H1 (cell line): ENCODE data around the gene KRT17. TPM values are rescaled to one million over a fixed set of nuclear protein-coding genes. Genes with fewer than 3 reads are reported as not detected.

Source experiments
- CTCF ChIA-PET: fragments of 300-600 bp; sonication (Branson Sonifier 250); formaldehyde crosslinking; loops from one replicate; lab custom pipeline; 2021; ENCODE audit not compliant: partially characterized antibody; lab: Charles Lee
- POLR2A ChIA-PET: fragments of 300-600 bp; sonication (Branson Sonifier 250); formaldehyde crosslinking; loops from one replicate; lab custom pipeline; 2021; ENCODE audit warnings: inconsistent platforms; ENCODE audit not compliant: partially characterized antibody; lab: Charles Lee
- DNase-seq, 2 experiments: peaks; one replicate each; pipeline versions ENCODE4 v3.0.0 to v3.0.0-alpha.2; 2010 to 2022; ENCODE audit warnings: low spot score in 2 of 2, low read depth in 1 of 2, mixed read lengths in 1 of 2
- FAIRE-seq: peaks from 2 replicates; lab custom pipeline; 2011; peaks lifted over from hg19 to GRCh38; lab: Jason Lieb, UNC
- H2AFZ ChIP-seq: 2 replicates; pipeline ENCODE4 v1.8.1; 2012; ENCODE audit warnings: low read length, inconsistent platforms
- H2AK5ac ChIP-seq: 2 replicates; pipeline ENCODE4 v1.6.1; 2013; ENCODE audit warnings: low read depth, low read length
- H2BK120ac ChIP-seq: replicated peaks from 2 replicates; pipeline ENCODE3; 2013; ENCODE audit warnings: low read depth, low read length, inconsistent platforms
- H2BK12ac ChIP-seq: 2 replicates; pipeline ENCODE4 v1.6.1; 2013; ENCODE audit warnings: low read depth, low read length
- H2BK15ac ChIP-seq: 2 replicates; pipeline ENCODE4 v1.6.1; 2013; ENCODE audit warnings: low read length
- H2BK20ac ChIP-seq: 2 replicates; pipeline ENCODE4 v1.6.1; 2013; ENCODE audit warnings: low read length
- H2BK5ac ChIP-seq: 2 replicates; pipeline ENCODE4 v1.6.1; 2013; ENCODE audit warnings: low read depth, low read length
- H3K14ac ChIP-seq: 2 replicates; pipeline ENCODE4 v1.6.1; 2013; ENCODE audit warnings: inconsistent platforms; ENCODE audit not compliant: insufficient read length
- H3K18ac ChIP-seq: 2 replicates; pipeline ENCODE4 v1.6.1; 2013; ENCODE audit warnings: low read length; ENCODE audit errors: extremely low read depth
- H3K23ac ChIP-seq: 2 replicates; pipeline ENCODE4 v1.6.1; 2013; ENCODE audit warnings: inconsistent platforms; ENCODE audit not compliant: insufficient read length
- H3K23me2 ChIP-seq: 2 replicates; pipeline ENCODE4 v1.6.1; 2013; ENCODE audit warnings: low read depth, low read length
- H3K27ac ChIP-seq: 2 replicates; pipeline ENCODE4 v1.6.1; 2011; ENCODE audit warnings: low read depth, low read length, inconsistent platforms
- H3K27me3 ChIP-seq, 4 experiments: replicated peaks in 1 of 4; 1 replicate in 1 of 4; 2 replicates in 3 of 4; pipeline versions ENCODE4 v1.6.1 to v1.8.1; 2011 to 2013; ENCODE audit warnings: low read length in 3 of 4, mild to moderate bottlenecking in 3 of 4, inconsistent platforms in 2 of 4, mixed read lengths in 2 of 4, moderate library complexity in 1 of 4; ENCODE audit not compliant: control insufficient read depth in 3 of 4, insufficient read depth in 3 of 4; ENCODE audit errors: extremely low read depth in 1 of 4
- H3K36me3 ChIP-seq, 4 experiments: 2 replicates each; pipeline versions ENCODE4 v1.6.1 to v1.8.1; 2011 to 2013; ENCODE audit warnings: mild to moderate bottlenecking in 4 of 4, low read length in 3 of 4, moderate library complexity in 2 of 4, control low read depth in 1 of 4, inconsistent platforms in 1 of 4; ENCODE audit not compliant: insufficient read depth in 4 of 4, control insufficient read depth in 2 of 4
- H3K4ac ChIP-seq: replicated peaks from 2 replicates; pipeline ENCODE3; 2013; ENCODE audit warnings: low read length, low read depth, mixed read lengths, inconsistent platforms; ENCODE audit not compliant: insufficient read length
- H3K4me1 ChIP-seq, 4 experiments: replicated peaks in 1 of 4; 1 replicate in 1 of 4; 2 replicates in 3 of 4; pipeline versions ENCODE4 v1.6.1 to v1.8.1; 2011 to 2013; ENCODE audit warnings: low read length in 3 of 4, inconsistent platforms in 2 of 4, mixed read lengths in 1 of 4; ENCODE audit not compliant: insufficient read depth in 4 of 4, control insufficient read depth in 3 of 4
- H3K4me2 ChIP-seq, 2 experiments: 2 replicates each; pipeline versions ENCODE4 v1.6.1 to v1.8.1; 2011 to 2013; ENCODE audit warnings: low read depth in 2 of 2, low read length in 2 of 2, control low read depth in 1 of 2, inconsistent platforms in 1 of 2, mild to moderate bottlenecking in 1 of 2; ENCODE audit not compliant: insufficient read depth in 1 of 2
- H3K4me3 ChIP-seq, 4 experiments: fragments of 200-600, 300-600 bp in 1 of 4; sonication (generic), shearing (Covaris generic), sonication (Bioruptor Twin) in 1 of 4; 2 replicates each; pipeline versions ENCODE4 v1.5.1 to v1.8.1; 2011 to 2016; ENCODE audit warnings: low read length in 4 of 4, low read depth in 3 of 4, control low read depth in 2 of 4, inconsistent platforms in 2 of 4, mild to moderate bottlenecking in 2 of 4, mixed read lengths in 1 of 4, moderate library complexity in 1 of 4; ENCODE audit not compliant: insufficient read depth in 2 of 4; ENCODE audit errors: extremely low read depth in 1 of 4
- H3K56ac ChIP-seq: replicated peaks from 2 replicates; pipeline ENCODE3; 2013; ENCODE audit warnings: low read depth, mild to moderate bottlenecking, mixed read lengths, low read length, inconsistent platforms; ENCODE audit not compliant: insufficient read length
- H3K79me1 ChIP-seq: 2 replicates; pipeline ENCODE4 v1.6.1; 2013; ENCODE audit warnings: low read depth, low read length, control low read depth
- H3K79me2 ChIP-seq, 2 experiments: 2 replicates each; pipeline versions ENCODE4 v1.6.1 to v1.8.1; 2012 to 2013; ENCODE audit warnings: low read length in 2 of 2, mild to moderate bottlenecking in 2 of 2, inconsistent platforms in 1 of 2; ENCODE audit not compliant: insufficient read depth in 2 of 2, control insufficient read depth in 1 of 2
- H3K9ac ChIP-seq, 4 experiments: replicated peaks in 1 of 4; 1 replicate in 1 of 4; 2 replicates in 3 of 4; pipeline versions ENCODE4 v1.6.1 to v1.8.1; 2011 to 2013; ENCODE audit warnings: low read depth in 3 of 4, low read length in 3 of 4, control low read depth in 2 of 4, mild to moderate bottlenecking in 2 of 4, moderate library complexity in 2 of 4, inconsistent platforms in 1 of 4; ENCODE audit errors: extremely low read depth in 1 of 4
- H3K9me3 ChIP-seq, 2 experiments: 2 replicates each; pipeline versions ENCODE4 v1.6.1 to v1.8.1; 2012 to 2013; ENCODE audit warnings: mild to moderate bottlenecking in 2 of 2, moderate library complexity in 2 of 2, control low read depth in 1 of 2, inconsistent platforms in 1 of 2, low read depth in 1 of 2, low read length in 1 of 2, mixed read lengths in 1 of 2; ENCODE audit not compliant: insufficient read depth in 2 of 2
- H4K20me1 ChIP-seq, 2 experiments: replicated peaks in 1 of 2; 2 replicates each; pipeline versions ENCODE3 to v1.8.1; 2011 to 2013; ENCODE audit warnings: inconsistent platforms in 2 of 2, low read length in 2 of 2, mild to moderate bottlenecking in 1 of 2; ENCODE audit not compliant: insufficient read depth in 2 of 2, control insufficient read depth in 1 of 2
- H4K5ac ChIP-seq: 2 replicates; pipeline ENCODE4 v1.6.1; 2013; ENCODE audit warnings: low read length, low read depth, mixed read lengths, inconsistent platforms; ENCODE audit not compliant: insufficient read length
- H4K8ac ChIP-seq: 2 replicates; pipeline ENCODE4 v1.8.0; 2013; ENCODE audit warnings: mild to moderate bottlenecking, moderate library complexity, low read length, inconsistent platforms; ENCODE audit not compliant: insufficient read depth; ENCODE audit errors: extremely low read depth
- H4K91ac ChIP-seq: replicated peaks from 2 replicates; pipeline ENCODE3; 2013; ENCODE audit warnings: low read length, mixed read lengths, inconsistent platforms; ENCODE audit not compliant: insufficient read length
- CBX8 ChIP-seq: fragments of 300-800, 300-1000 bp; sonication (generic); IDR thresholded peaks from 2 replicates; pipeline ENCODE4 v1.7.1; 2016; ENCODE audit warnings: low read depth, low read length, borderline replicate concordance
- CTCF ChIP-seq, 3 experiments: IDR thresholded peaks; 1 replicate in 2 of 3; 2 replicates in 1 of 3; pipeline versions ENCODE4 v1.5.1 to v1.6.1; 2011; ENCODE audit warnings: low read length in 3 of 3, mild to moderate bottlenecking in 3 of 3, inconsistent platforms in 2 of 3, low read depth in 1 of 3, moderate library complexity in 1 of 3; ENCODE audit not compliant: insufficient read depth in 1 of 3; ENCODE audit errors: control extremely low read depth in 1 of 3
- E2F6 ChIP-seq: IDR thresholded peaks from 2 replicates; pipeline ENCODE4 v1.6.1; 2012; ENCODE audit warnings: inconsistent platforms
- FOSL1 ChIP-seq: IDR thresholded peaks from 2 replicates; pipeline ENCODE4 v1.6.1; 2011; ENCODE audit warnings: mild to moderate bottlenecking, low read depth, low read length, moderate library complexity; ENCODE audit not compliant: insufficient read depth
- KDM1A ChIP-seq: fragments of 200-600, 300-600 bp; sonication (generic); IDR thresholded peaks from 2 replicates; pipeline ENCODE4 v1.7.1; 2016; ENCODE audit warnings: mild to moderate bottlenecking, low read length, borderline replicate concordance
- RFX5 ChIP-seq: IDR thresholded peaks from 2 replicates; pipeline ENCODE4 v1.6.1; 2011; ENCODE audit warnings: low read depth, low read length, improper control_type of control experiment, borderline replicate concordance
- SAP30 ChIP-seq: fragments of 300-600 bp; sonication (generic); IDR thresholded peaks from 2 replicates; pipeline ENCODE4 v1.7.1; 2012; ENCODE audit warnings: low read length, moderate library complexity, mild to moderate bottlenecking, inconsistent platforms; ENCODE audit not compliant: insufficient read depth, insufficient replicate concordance
- WGBS, 2 experiments: shearing (Covaris generic) in 1 of 2; methylation state at CpG; one replicate each; pipeline versions ENCODE4 v1.1.6 to v1.1.7; 2013 to 2015; ENCODE audit warnings: low lambda C conversion rate in 2 of 2, mixed read lengths in 2 of 2, inconsistent platforms in 1 of 2, low coverage in 1 of 2, missing lambda C conversion rate in 1 of 2; ENCODE audit not compliant: insufficient replicate concordance in 2 of 2, insufficient coverage in 1 of 2, insufficient read length in 1 of 2; ENCODE audit errors: extremely low coverage in 1 of 2, missing lambda C conversion rate in 1 of 2; 5-methylcytosine and 5-hydroxymethylcytosine counted together
- polyA plus RNA-seq, 7 experiments: library from polyadenylated mRNA; depleted of rRNA in 3 of 7; stranded (reverse) in 5 of 7; unstranded in 2 of 7; fragments of >200 nt in 5 of 7; fragments of 200-250 nt in 2 of 7; gene quantifications; 1 replicate in 5 of 7; 2 replicates in 1 of 7; 4 replicates in 1 of 7; pipeline versions ENCODE4 v1.2.1 to v1.2.3, GENCODE V29; 2011 to 2013; ENCODE audit warnings: missing spikeins in 2 of 7, mixed read lengths in 2 of 7
- total RNA-seq: library from RNA; stranded (reverse); fragmentation: NEBNext Ultra II Directional; extraction: Animal tissue kit (Norgen Biotek cat#: 25700); gene quantifications from 2 replicates; pipeline ENCODE4 v1.2.1, GENCODE V29; 2021

The KRT17 gene
- total and polyA plus RNA-seq, 2 of the 8 experiments (the other 6 are each of a cell fraction or from before 2014, with no cell fraction given): 0.50 to 0.95 TPM

DNA sequence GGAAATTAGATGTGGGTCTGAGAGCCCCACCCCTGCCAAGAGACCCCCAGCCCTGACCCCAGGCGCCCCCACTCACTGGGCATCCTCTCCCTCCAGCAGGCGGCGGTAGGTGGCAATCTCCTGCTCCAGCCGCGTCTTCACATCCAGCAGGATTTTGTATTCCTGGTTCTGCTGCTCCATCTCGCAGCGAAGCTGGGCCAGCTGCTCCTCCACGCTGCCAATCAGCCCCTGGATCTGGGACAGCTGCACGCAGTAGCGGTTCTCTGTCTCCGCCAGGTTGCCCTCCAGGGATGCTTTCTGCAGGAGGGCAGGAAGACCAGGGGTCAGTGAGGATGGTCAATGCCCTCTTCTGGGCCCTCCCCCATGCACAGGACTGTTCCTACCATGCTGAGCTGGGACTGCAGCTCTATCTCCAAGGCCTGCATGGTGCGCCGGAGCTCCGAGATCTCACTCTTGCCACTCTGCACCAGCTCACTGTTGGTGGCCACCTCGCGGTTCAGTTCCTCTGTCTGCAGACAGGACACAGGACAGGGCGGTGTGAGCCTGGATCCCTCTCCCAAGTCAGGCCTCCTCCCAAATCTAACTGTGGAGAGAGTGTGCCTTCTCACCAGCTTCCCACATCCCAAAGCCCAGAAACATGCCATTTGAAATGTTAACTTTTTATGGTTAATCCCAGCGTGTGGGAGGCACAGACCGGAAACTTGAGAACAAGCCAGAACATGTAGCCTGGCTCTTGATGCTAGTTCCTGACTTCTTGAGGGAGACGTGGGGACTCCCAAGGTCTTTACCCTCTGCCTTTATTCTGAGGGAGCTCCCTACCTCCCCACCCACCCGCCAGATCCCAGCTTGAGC lies 3.6 kb downstream of the KRT17 start:
- H3K9ac ChIP-seq: no peak overlapping the region
- H3K79me1 ChIP-seq: no peaks in the 10 kb centered on the region
- H3K56ac ChIP-seq: no peak overlapping the region
- H3K23ac ChIP-seq: no peak overlapping the region
- ChIA-PET CTCF (interaction anchor here (0.6 to 14.5 kb wide), 13 partner anchors 9 to 293 kb away, joined by 3 to 103 read pairs (median 7); no protein-coding TSS in a partner anchor), POLR2A (interaction anchor here (1.3 to 1.7 kb wide), 3 partner anchors 39 to 93 kb away, joined by 3 read pairs; partner anchors contain the start of genes EIF1 and KRT19)
- no peaks in the 10 kb centered on the region for H4K20me1 ChIP-seq
- H3K27me3 ChIP-seq: no peaks in the 10 kb centered on the region
- no peak overlapping the region for H3K4me3 ChIP-seq
- no peak overlapping the region for H2AFZ ChIP-seq
- H3K18ac ChIP-seq: no peak overlapping the region; the same call in 1 of the 2 replicates
- no peak overlapping the region for H3K14ac ChIP-seq
- H4K91ac ChIP-seq: no peak overlapping the region
- no peak overlapping the region for H3K27ac ChIP-seq
- H2BK120ac ChIP-seq: no peak overlapping the region
- no peak overlapping the region for H3K4me2 ChIP-seq
- 89% methylated on average over 18 of the region's 21 CpGs; no CpG with 5 or more reads in 1 of the 2 experiments for WGBS, 2 experiments
- H2BK20ac ChIP-seq: no peak overlapping the region
- H3K23me2 ChIP-seq: no peaks in the 10 kb centered on the region
- H3K4ac ChIP-seq: no peak overlapping the region
- FAIRE-seq (no peak), DNase-seq (no peak)
- H2BK12ac ChIP-seq: no peak overlapping the region
- H2AK5ac ChIP-seq: no peak overlapping the region
- H2BK5ac ChIP-seq: no peak overlapping the region
- H3K36me3 ChIP-seq: no peaks in the 10 kb centered on the region
- H2BK15ac ChIP-seq: no peak overlapping the region
- peaks cover 0 to 4% (median 3%) of the 10 kb centered on the region in 4 experiments; a peak in 4 of 7 replicates for H3K4me1 ChIP-seq
- no peak overlapping the region for H4K8ac ChIP-seq
- no peak overlapping the region for H4K5ac ChIP-seq
- no peaks in the 10 kb centered on the region for H3K9me3 ChIP-seq
- H3K79me2 ChIP-seq: no peaks in the 10 kb centered on the region
- TF ChIP-seq CBX8: no peak
- TF ChIP-seq RFX5: no peak
- no peak for TF ChIP-seq KDM1A
- no peak for TF ChIP-seq SAP30
- no peak for TF ChIP-seq FOSL1
- TF ChIP-seq E2F6: no peak
- peak in 2 of 3 experiments; percentile 2 to 19; a peak in 2 of 4 replicates for TF ChIP-seq CTCF (IDR thresholded peaks at IDR 0.05; ENCODE audit: control extremely low read depth in 1 of 3, insufficient read depth in 1 of 3, low read depth in 1 of 3, low read length in 3 of 3)
